Ovary (tissue), 9 donors: ENCODE data around the gene BARHL1. TPM values are rescaled to one million over a fixed set of nuclear protein-coding genes. Genes with fewer than 3 reads are reported as not detected.
A peak's percentile ranks its signal among the peaks of the same experiment; 100 is the strongest.

ENCODE experiments used
- DNase-seq, 5 donors: peaks; one replicate each; pipeline ENCODE4 v3.0.0-alpha.2; 2019 to 2020
- H3K27ac ChIP-seq, 2 donors: fragments of 200-600 bp; one replicate each; pipeline versions ENCODE4 v1.5.1 to v1.8.0; 2019 to 2022
- H3K27me3 ChIP-seq: fragments of 200-600 bp; one replicate; pipeline ENCODE4 v1.8.0; 2022
- H3K36me3 ChIP-seq: fragments of 200-600 bp; sonication (generic); one replicate; pipeline ENCODE4 v1.5.1; 2019
- H3K4me1 ChIP-seq: one replicate; pipeline ENCODE4 v1.8.1; 2013; ENCODE audit warnings: mild to moderate bottlenecking, moderate library complexity; ENCODE audit not compliant: insufficient read depth
- H3K4me3 ChIP-seq: fragments of 200-600 bp; sonication (generic); one replicate; pipeline ENCODE4 v1.5.1; 2017
- H3K9me3 ChIP-seq, 2 donors: fragments of 200-600 bp in 1 of 2; sonication (generic) in 1 of 2; one replicate each; pipeline versions ENCODE4 v1.5.1 to v1.8.1; 2013 to 2019; ENCODE audit warnings: mild to moderate bottlenecking in 1 of 2, moderate library complexity in 1 of 2
- EP300 ChIP-seq: sonication (generic); formaldehyde crosslinking; IDR thresholded peaks from one replicate; pipeline ENCODE4 v1.6.1; 2017; ENCODE audit warnings: antibody characterized with exemption
- POLR2A ChIP-seq: fragments of 450-650 bp; IDR thresholded peaks from one replicate; pipeline ENCODE4 v1.6.1; 2017; ENCODE audit warnings: antibody characterized with exemption, mild to moderate bottlenecking, moderate library complexity
- WGBS, 3 donors: extraction: QIAGEN DNeasy Blood & Tissue Kit in 1 of 3; methylation state at CpG; one replicate each; pipeline versions ENCODE4 v1.1.5 to v1.1.7; 2013 to 2017; 5-methylcytosine and 5-hydroxymethylcytosine counted together
- intact Hi-C, 4 donors: fragments of 100-400 bp; cut with DNase I; formaldehyde crosslinking; loops; one replicate each; pipeline versions ENCODE4 v1.11.0 to v1.15.1; 2022 to 2023
- polyA plus RNA-seq, 2 donors: library from polyadenylated mRNA; stranded (reverse); fragments of 200-250 nt in 1 of 2; fragments of 350-450 nt in 1 of 2; fragmentation: Illumina TruSeq in 1 of 2; extraction: RNeasy Lipid Tissue Mini Kit (QIAGEN cat#74804) in 1 of 2; gene quantifications; one replicate each; pipeline ENCODE4 v1.2.3, GENCODE V29; 2013 to 2014
- total RNA-seq, 7 donors: library from RNA; depleted of rRNA in 2 of 7; stranded (reverse); fragments of >200 nt in 2 of 7; fragmentation: NEBNext Ultra II Directional in 3 of 7; extraction: Animal tissue kit (Norgen Biotek cat#: 25700) in 3 of 7; gene quantifications; one replicate each; pipeline versions ENCODE4 v1.1.0 to v1.2.4, GENCODE V29; 2016 to 2023
- TF ChIP-seq, protein P1 (sequence below), 3 donors: fragments of 450-650 bp in 2 of 3; fragments of 200-600 bp in 1 of 3; IDR thresholded peaks; one replicate each; pipeline versions ENCODE4 v1.5.1 to v1.8.0; 2016 to 2022; ENCODE audit warnings: antibody characterized with exemption in 3 of 3, mild to moderate bottlenecking in 1 of 3
- donor health status: DM: no; HTN: no; CAD: no; lungs with moderate emphysema.
- donor health status: DM: no; HTN: no; CAD: no.
- donor health status: Bipolar disorder and iron deficiency.
- donor health status: DM: yes; HTN: yes; CAD: no.
- donor health status: DM: no; HTN: no; CAD: no.
- donor health status: DM: yes; HTN: yes; CAD: no.

BARHL1 gene
- total and polyA plus RNA-seq, 9 donors = not detected

- peaks cover 4% of the 10 kb centered on the region for H3K27me3 ChIP-seq
- H3K9me3 ChIP-seq = no peaks in the 10 kb centered on the region
- no peak overlapping the region for H3K4me3 ChIP-seq
- WGBS, 3 donors = 57 to 72% (median 68%) methylated on average over 9 of the region's 9 CpGs
- H3K27ac ChIP-seq = no peak overlapping the region
- intact Hi-C loops = no loop called here
- DNase-seq = no peak
- H3K36me3 ChIP-seq = no peaks in the 10 kb centered on the region
- TF ChIP-seq EP300 = no peak
- TF ChIP-seq POLR2A = no peak
- TF ChIP-seq, protein P1, sequence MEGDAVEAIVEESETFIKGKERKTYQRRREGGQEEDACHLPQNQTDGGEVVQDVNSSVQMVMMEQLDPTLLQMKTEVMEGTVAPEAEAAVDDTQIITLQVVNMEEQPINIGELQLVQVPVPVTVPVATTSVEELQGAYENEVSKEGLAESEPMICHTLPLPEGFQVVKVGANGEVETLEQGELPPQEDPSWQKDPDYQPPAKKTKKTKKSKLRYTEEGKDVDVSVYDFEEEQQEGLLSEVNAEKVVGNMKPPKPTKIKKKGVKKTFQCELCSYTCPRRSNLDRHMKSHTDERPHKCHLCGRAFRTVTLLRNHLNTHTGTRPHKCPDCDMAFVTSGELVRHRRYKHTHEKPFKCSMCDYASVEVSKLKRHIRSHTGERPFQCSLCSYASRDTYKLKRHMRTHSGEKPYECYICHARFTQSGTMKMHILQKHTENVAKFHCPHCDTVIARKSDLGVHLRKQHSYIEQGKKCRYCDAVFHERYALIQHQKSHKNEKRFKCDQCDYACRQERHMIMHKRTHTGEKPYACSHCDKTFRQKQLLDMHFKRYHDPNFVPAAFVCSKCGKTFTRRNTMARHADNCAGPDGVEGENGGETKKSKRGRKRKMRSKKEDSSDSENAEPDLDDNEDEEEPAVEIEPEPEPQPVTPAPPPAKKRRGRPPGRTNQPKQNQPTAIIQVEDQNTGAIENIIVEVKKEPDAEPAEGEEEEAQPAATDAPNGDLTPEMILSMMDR (IDR thresholded peaks at IDR 0.05) = no peak
- H3K4me1 ChIP-seq = no peaks in the 10 kb centered on the region
These were observed 9.4 kb downstream of the BARHL1 start for GRCh38 chr9:132591751-132592314.

GRCh38 chr9:132592451-132592850 is 10.0 kb downstream of the BARHL1 start:
- H3K4me3 ChIP-seq = no peak overlapping the region
- H3K27me3 ChIP-seq = peaks cover 4% of the 10 kb centered on the region
- TF ChIP-seq POLR2A (no peak), EP300 (no peak)
- TF ChIP-seq, protein P1 (IDR thresholded peaks at IDR 0.05) = no peak
- no peak overlapping the region for H3K27ac ChIP-seq
- WGBS, 3 donors = 76 to 82% (median 82%) methylated on average over 8 of the region's 8 CpGs
- H3K9me3 ChIP-seq = no peaks in the 10 kb centered on the region
- no peaks in the 10 kb centered on the region for H3K4me1 ChIP-seq
- DNase-seq = no peak
- no peaks in the 10 kb centered on the region for H3K36me3 ChIP-seq
- intact Hi-C loops = no loop called here

- no peak overlapping the region for H3K4me3 ChIP-seq
- 90 to 93% (median 93%) methylated on average over 13 of the region's 13 CpGs for WGBS, 3 donors
- intact Hi-C loops = no loop called here
- H3K4me1 ChIP-seq = no peaks in the 10 kb centered on the region
- DNase-seq = no peak
- no peaks in the 10 kb centered on the region for H3K9me3 ChIP-seq
- no peaks in the 10 kb centered on the region for H3K27me3 ChIP-seq
- no peaks in the 10 kb centered on the region for H3K36me3 ChIP-seq
- no peak overlapping the region for H3K27ac ChIP-seq
- TF ChIP-seq EP300 (no peak), POLR2A (no peak)
- TF ChIP-seq, protein P1 (IDR thresholded peaks at IDR 0.05) = no peak
These were observed 12.0 kb downstream of the BARHL1 start for GRCh38 chr9:132594412-132594811.

- Histone ChIP-seq H3K9me3 (no peaks in the 10 kb centered on the region), H3K27me3 (no peaks in the 10 kb centered on the region), H3K36me3 (no peaks in the 10 kb centered on the region), H3K4me3 (no peak overlapping the region), H3K4me1 (no peaks in the 10 kb centered on the region), H3K27ac (no peak overlapping the region)
- peak in 1 of 5 donors; percentile 0 for DNase-seq
- intact Hi-C loops = no loop called here
- TF ChIP-seq, protein P1 (IDR thresholded peaks at IDR 0.05) = no peak
- TF ChIP-seq EP300 = no peak
- no peak for TF ChIP-seq POLR2A
- 84 to 87% (median 85%) methylated on average over 6 of the region's 6 CpGs for WGBS, 3 donors
These were observed 12.9 kb downstream of the BARHL1 start for GRCh38 chr9:132595319-132595718.
